Measurements from ENCODE around the gene PPFIA4. TPM values are rescaled to one million over a fixed set of nuclear protein-coding genes. Genes with fewer than 3 reads are reported as not detected.

Gene PPFIA4
- total and polyA plus RNA-seq, 11 donors = 11.2 to 50.3 (median 35.5) TPM

DNA sequence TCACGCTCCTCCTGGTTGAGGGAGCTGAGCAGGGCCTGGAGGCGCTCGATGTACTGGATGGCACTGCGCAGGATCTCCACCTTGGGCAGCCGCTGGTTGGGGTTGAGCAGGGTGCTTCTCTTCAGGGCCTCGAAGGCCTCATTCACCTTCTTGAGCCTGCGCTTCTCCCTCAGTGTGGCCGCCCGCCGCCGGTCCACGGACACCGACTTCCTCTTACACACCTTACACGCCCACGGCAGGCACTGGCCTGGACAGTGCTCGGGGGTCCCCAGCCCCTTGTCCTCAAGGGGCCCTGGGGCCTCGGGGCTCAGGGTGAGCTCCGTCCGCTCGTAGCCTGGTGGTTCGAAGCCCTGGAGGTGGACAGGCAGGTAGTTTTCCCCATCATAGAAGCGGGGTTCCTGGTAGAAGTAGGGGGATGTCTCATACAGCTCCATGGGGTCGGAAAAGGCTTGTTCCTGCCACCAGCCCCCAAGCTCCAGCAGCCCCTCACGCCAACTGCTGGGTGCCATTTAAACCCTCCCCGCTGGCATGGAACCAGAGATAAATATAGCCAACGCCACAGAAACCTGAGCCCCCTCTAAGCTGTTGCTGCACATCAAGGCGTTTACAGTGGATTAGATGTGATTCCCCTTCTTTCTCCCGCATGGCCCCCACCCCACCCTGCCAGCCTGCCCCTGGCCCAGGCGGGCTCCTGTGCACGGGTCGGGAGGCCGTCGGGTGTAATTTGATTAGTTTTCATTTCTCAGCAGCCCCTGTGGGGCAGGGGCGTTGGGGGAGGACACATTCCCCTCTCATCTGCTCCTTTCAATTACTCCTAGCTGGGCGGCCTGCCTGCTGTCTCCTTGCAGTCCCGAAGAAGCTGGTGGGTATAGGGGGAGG, 59.5 kb downstream of the PPFIA4 start, which contains the start of gene MYOG:
MYOG (minus strand) TSS at position 485 of the 879 bp plus-strand sequence; CDS start at position 434, 51 bp downstream.
- no peak within 1 kb of the TSS for H3K4me3 ChIP-seq
- H3K9me3 ChIP-seq = no peaks in the 10 kb centered on the region
- WGBS, 4 donors = 83 to 87% (median 85%) methylated on average over 31 to 36 of the region's 36 CpGs
- intact Hi-C loops (cut with DNase I) = loop anchor here in 1 of 10 donors (2.0 kb wide), 1 partner anchor 21 kb away; no protein-coding TSS in a partner anchor
- TF ChIP-seq POLR2A (IDR thresholded peaks at IDR 0.05) = no peak
- TF ChIP-seq, protein P1, sequence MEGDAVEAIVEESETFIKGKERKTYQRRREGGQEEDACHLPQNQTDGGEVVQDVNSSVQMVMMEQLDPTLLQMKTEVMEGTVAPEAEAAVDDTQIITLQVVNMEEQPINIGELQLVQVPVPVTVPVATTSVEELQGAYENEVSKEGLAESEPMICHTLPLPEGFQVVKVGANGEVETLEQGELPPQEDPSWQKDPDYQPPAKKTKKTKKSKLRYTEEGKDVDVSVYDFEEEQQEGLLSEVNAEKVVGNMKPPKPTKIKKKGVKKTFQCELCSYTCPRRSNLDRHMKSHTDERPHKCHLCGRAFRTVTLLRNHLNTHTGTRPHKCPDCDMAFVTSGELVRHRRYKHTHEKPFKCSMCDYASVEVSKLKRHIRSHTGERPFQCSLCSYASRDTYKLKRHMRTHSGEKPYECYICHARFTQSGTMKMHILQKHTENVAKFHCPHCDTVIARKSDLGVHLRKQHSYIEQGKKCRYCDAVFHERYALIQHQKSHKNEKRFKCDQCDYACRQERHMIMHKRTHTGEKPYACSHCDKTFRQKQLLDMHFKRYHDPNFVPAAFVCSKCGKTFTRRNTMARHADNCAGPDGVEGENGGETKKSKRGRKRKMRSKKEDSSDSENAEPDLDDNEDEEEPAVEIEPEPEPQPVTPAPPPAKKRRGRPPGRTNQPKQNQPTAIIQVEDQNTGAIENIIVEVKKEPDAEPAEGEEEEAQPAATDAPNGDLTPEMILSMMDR (IDR thresholded peaks at IDR 0.05) = no peak
- no peaks in the 10 kb centered on the region for H3K36me3 ChIP-seq
- no peaks in the 10 kb centered on the region for H3K27me3 ChIP-seq
- H3K4me1 ChIP-seq = peaks cover 0 to 15% (median 0%) of the 10 kb centered on the region in 12 donors
- no peak for DNase-seq
- ATAC-seq = no peak
- no peak within 1 kb of the TSS for H3K27ac ChIP-seq

DNA sequence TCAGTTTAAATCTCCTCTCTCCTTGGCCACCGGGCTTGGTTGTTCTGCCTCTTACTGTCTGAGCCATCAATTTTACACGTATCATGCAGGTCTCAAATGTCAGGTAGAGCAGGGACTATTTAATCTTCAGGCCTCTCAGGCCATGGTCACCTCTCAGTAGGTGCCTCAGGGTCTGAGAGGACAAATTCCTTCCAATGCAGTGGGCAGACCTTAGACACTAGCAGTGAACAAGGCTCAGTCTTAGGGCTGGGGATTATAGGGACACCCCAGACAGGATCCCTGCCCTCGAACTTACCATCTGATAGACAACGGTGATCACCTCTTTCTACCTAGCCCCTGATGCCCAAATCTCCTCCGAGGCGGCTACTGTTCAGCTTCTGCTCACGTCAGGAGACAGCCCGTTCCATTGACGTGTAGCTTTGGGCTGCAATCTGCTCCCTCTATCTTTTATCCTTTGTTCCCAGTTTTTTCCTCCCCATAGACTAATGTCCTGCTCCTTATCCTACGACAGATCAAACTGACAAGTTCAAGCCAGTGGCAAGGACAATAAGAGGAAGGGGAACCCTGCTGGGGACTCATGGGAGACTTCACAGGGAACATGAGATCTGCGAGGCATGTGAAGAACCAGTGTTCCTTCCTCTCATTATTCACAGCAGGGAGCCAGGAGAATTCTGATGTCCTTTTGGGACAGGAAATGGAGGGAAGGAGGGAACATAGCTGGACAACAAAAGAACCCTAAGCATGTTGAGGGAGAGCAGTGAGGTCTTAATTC, 60.9 kb downstream of the PPFIA4 start:
- intact Hi-C loops (cut with DNase I) = no loop called here
- no peak overlapping the region for H3K4me3 ChIP-seq
- H3K27ac ChIP-seq = no peak overlapping the region
- ATAC-seq (peak in 1 of 4 donors; percentile 53), DNase-seq (no peak)
- H3K36me3 ChIP-seq = no peaks in the 10 kb centered on the region
- H3K4me1 ChIP-seq = peaks cover 0 to 15% (median 0%) of the 10 kb centered on the region in 12 donors
- no peak for TF ChIP-seq POLR2A (IDR thresholded peaks at IDR 0.05)
- TF ChIP-seq, protein P1 (IDR thresholded peaks at IDR 0.05) = no peak
- no peaks in the 10 kb centered on the region for H3K9me3 ChIP-seq
- WGBS, 4 donors = 68 to 78% (median 74%) methylated on average over 11 of the region's 11 CpGs
- peaks cover 0 to under 1% (median 0%) of the 10 kb centered on the region in 9 donors for H3K27me3 ChIP-seq

DNA sequence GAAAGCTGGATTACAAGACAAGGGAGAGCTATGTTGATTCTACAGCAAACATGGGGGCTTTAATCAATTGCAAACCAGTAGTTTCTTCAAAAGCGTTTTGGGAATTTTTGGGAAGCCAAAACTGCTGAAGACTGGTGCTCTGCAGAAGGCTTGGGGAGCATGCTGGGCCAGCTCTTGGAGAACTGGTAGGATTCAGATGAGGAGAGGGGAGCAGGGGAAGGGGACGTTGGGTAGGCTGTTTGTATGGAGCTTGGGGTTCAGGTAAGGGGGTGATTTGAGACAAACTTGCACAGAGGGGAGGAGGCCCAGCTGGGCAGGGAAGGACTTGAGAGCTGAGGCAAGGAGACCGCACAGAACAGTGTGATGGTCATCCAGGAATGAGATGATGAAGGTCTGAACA, 62.1 kb downstream of the PPFIA4 start:
- peaks cover 0 to 12% (median 0%) of the 10 kb centered on the region in 12 donors for H3K4me1 ChIP-seq
- intact Hi-C loops (cut with DNase I) = no loop called here
- TF ChIP-seq, protein P1 (IDR thresholded peaks at IDR 0.05) = no peak
- no peak for TF ChIP-seq POLR2A (IDR thresholded peaks at IDR 0.05)
- H3K27me3 ChIP-seq = peaks cover 0 to 3% (median 0%) of the 10 kb centered on the region in 9 donors
- ATAC-seq (no peak), DNase-seq (no peak)
- H3K36me3 ChIP-seq = no peaks in the 10 kb centered on the region
- no peak overlapping the region for H3K4me3 ChIP-seq
- H3K27ac ChIP-seq = no peak overlapping the region
- WGBS, 4 donors = 87 to 96% (median 94%) methylated on average over 3 of the region's 3 CpGs
- no peaks in the 10 kb centered on the region for H3K9me3 ChIP-seq
